CD4-positive, alpha-beta T cell (primary cell): ENCODE data around the gene TFEB. TPM values are rescaled to one million over a fixed set of nuclear protein-coding genes. Genes with fewer than 3 reads are reported as not detected.
A peak's percentile ranks its signal among the peaks of the same experiment; 100 is the strongest.

Experiments used
- ATAC-seq: fragments of 200-7000 bp; cut with Tn5 transposase; one replicate; pipeline ENCODE4 v1.10.0; 2022; ENCODE audit warnings: mild to moderate bottlenecking; ENCODE audit not compliant: poor library complexity
- CTCF ChIA-PET: fragments of 350-600 bp; sonication (Branson Sonifier 250); formaldehyde crosslinking; loops from one replicate; lab custom pipeline; 2021; ENCODE audit warnings: antibody characterized with exemption, inconsistent platforms; lab: Charles Lee
- POLR2A ChIA-PET: fragments of 350-600 bp; sonication (Branson Sonifier 250); formaldehyde crosslinking; loops from one replicate; lab custom pipeline; 2021; ENCODE audit warnings: antibody characterized with exemption, inconsistent platforms; lab: Charles Lee
- DNase-seq, 14 experiments: peaks; one replicate each; pipeline ENCODE4 v3.0.0-alpha.2; 2013 to 2020; ENCODE audit warnings: mixed read lengths in 2 of 14
- H3K27ac ChIP-seq, 2 donors: one replicate each; pipeline versions ENCODE4 v1.5.1 to v1.7.0; 2013; ENCODE audit warnings: low read length in 2 of 2, low read depth in 1 of 2, mild to moderate bottlenecking in 1 of 2
- H3K27me3 ChIP-seq, 2 experiments: 1 replicate in 1 of 2; 2 replicates in 1 of 2; pipeline versions ENCODE4 v1.6.1 to v1.7.0; 2013; ENCODE audit warnings: low read length in 2 of 2, control low read depth in 1 of 2, mild to moderate bottlenecking in 1 of 2, moderate library complexity in 1 of 2; ENCODE audit not compliant: insufficient read depth in 2 of 2, control insufficient read depth in 1 of 2
- H3K36me3 ChIP-seq: one replicate; pipeline ENCODE4 v1.6.1; 2013; ENCODE audit warnings: low read length, control low read depth; ENCODE audit not compliant: insufficient read depth
- H3K4me1 ChIP-seq: one replicate; pipeline ENCODE4 v1.6.1; 2013; ENCODE audit warnings: low read length, control low read depth; ENCODE audit not compliant: insufficient read depth
- H3K4me3 ChIP-seq: one replicate; pipeline ENCODE4 v1.5.1; 2013; ENCODE audit warnings: mild to moderate bottlenecking, low read length, moderate library complexity
- H3K9me3 ChIP-seq, 2 experiments: 1 replicate in 1 of 2; 2 replicates in 1 of 2; pipeline versions ENCODE4 v1.6.1 to v1.7.0; 2013; ENCODE audit warnings: low read length in 2 of 2, mild to moderate bottlenecking in 2 of 2, control low read depth in 1 of 2, moderate library complexity in 1 of 2; ENCODE audit not compliant: control insufficient read depth in 1 of 2, insufficient read depth in 1 of 2
- H3K27ac Mint-ChIP-seq: one replicate; pipeline ENCODE4 v1.8.0; 2020; ENCODE audit warnings: mixed read lengths
- H3K27me3 Mint-ChIP-seq: one replicate; pipeline ENCODE4 v1.8.0; 2021; ENCODE audit warnings: mixed read lengths
- H3K36me3 Mint-ChIP-seq: one replicate; pipeline ENCODE4 v1.8.0; 2021; ENCODE audit warnings: low read depth, mixed read lengths
- H3K4me1 Mint-ChIP-seq: one replicate; pipeline ENCODE4 v1.8.0; 2021; ENCODE audit warnings: low read depth, mixed read lengths
- H3K4me3 Mint-ChIP-seq: one replicate; pipeline ENCODE4 v1.8.0; 2020; ENCODE audit warnings: mild to moderate bottlenecking, mixed read lengths
- H3K9me3 Mint-ChIP-seq: one replicate; pipeline ENCODE4 v1.8.0; 2020; ENCODE audit warnings: mixed read lengths
- CTCF ChIP-seq: fragments of 200-600 bp; IDR thresholded peaks from one replicate; pipeline ENCODE4 v1.8.0; 2022; ENCODE audit warnings: antibody characterized with exemption, mild to moderate bottlenecking
- intact Hi-C, 2 experiments: fragments of 100-400 bp; cut with DNase I in 1 of 2; cut with micrococcal nuclease in 1 of 2; formaldehyde crosslinking; loops; one replicate each; pipeline versions ENCODE4 v1.15.1 to v1.9.0; 2023 to 2025; cut with DNase I, micrococcal nuclease
- total RNA-seq, 174 experiments: library from RNA in 2 of 174; stranded (reverse) in 2 of 174; gene quantifications; one replicate each; pipeline ENCODE4 v1.2.3 and lab custom pipeline; 2021 to 2026

Gene TFEB
- total RNA-seq, 2 experiments from 2014 or later = 23.8 to 24.1 TPM

- no peaks in the 10 kb centered on the region for H3K9me3 ChIP-seq
- H3K27me3 Mint-ChIP-seq = no peaks in the 10 kb centered on the region
- H3K4me3 ChIP-seq = no peak overlapping the region
- DNase-seq = no peak
- no peaks in the 10 kb centered on the region for H3K36me3 ChIP-seq
- H3K4me3 Mint-ChIP-seq = no peak overlapping the region
- no peaks in the 10 kb centered on the region for H3K36me3 Mint-ChIP-seq
- H3K4me1 ChIP-seq = no peaks in the 10 kb centered on the region
- no peak overlapping the region for H3K27ac ChIP-seq
- H3K27me3 ChIP-seq = peaks cover 0 to 3% of the 10 kb centered on the region in 2 experiments
- ChIA-PET CTCF (no interaction called here), POLR2A (no interaction called here)
- ATAC-seq = no peak
- TF ChIP-seq CTCF = no peak
- no peaks in the 10 kb centered on the region for H3K9me3 Mint-ChIP-seq
- intact Hi-C loops = no loop called here
- H3K4me1 Mint-ChIP-seq = no peaks in the 10 kb centered on the region
- no peak overlapping the region for H3K27ac Mint-ChIP-seq
Observed at GRCh38 chr6:41741625-41742490, 6.5 kb upstream of the TFEB start.

GRCh38 chr6:41740366-41741162 lies 5.2 kb upstream of the TFEB start:
- POLR2A ChIA-PET = no interaction called here
- intact Hi-C loops = no loop called here
- H3K4me3 ChIP-seq = no peak overlapping the region
- Mint-ChIP-seq H3K4me1 (peaks cover 3% of the 10 kb centered on the region), H3K36me3 (no peaks in the 10 kb centered on the region), H3K4me3 (no peak overlapping the region), H3K27ac (no peak overlapping the region), H3K9me3 (no peaks in the 10 kb centered on the region), H3K27me3 (no peaks in the 10 kb centered on the region)
- H3K9me3 ChIP-seq = no peaks in the 10 kb centered on the region
- H3K27ac ChIP-seq = no peak overlapping the region
- no peaks in the 10 kb centered on the region for H3K36me3 ChIP-seq
- ATAC-seq (no peak), DNase-seq (no peak)
- TF ChIP-seq CTCF = no peak
- H3K27me3 ChIP-seq = peaks cover 0 to 3% of the 10 kb centered on the region in 2 experiments
- CTCF ChIA-PET = no interaction called here
- peaks cover 5% of the 10 kb centered on the region for H3K4me1 ChIP-seq

GRCh38 chr6:41739041-41739440 lies 3.6 kb upstream of the TFEB start:
- Histone ChIP-seq H3K9me3 (no peaks in the 10 kb centered on the region), H3K36me3 (no peaks in the 10 kb centered on the region), H3K4me3 (no peak overlapping the region), H3K27ac (no peak overlapping the region), H3K27me3 (peaks cover 0 to 3% of the 10 kb centered on the region in 2 experiments), H3K4me1 (peaks cover 6% of the 10 kb centered on the region)
- no peak for TF ChIP-seq CTCF
- Mint-ChIP-seq H3K36me3 (no peaks in the 10 kb centered on the region), H3K27me3 (no peaks in the 10 kb centered on the region), H3K27ac (no peak overlapping the region), H3K4me1 (peaks cover 5% of the 10 kb centered on the region), H3K4me3 (peak overlapping the region; percentile 15), H3K9me3 (no peaks in the 10 kb centered on the region)
- ChIA-PET CTCF (no interaction called here), POLR2A (no interaction called here)
- ATAC-seq (no peak), DNase-seq (no peak)
- intact Hi-C loops = loop anchor here in 1 of 2 experiments (5.0 to 10.0 kb wide), 3 partner anchors 1506 to 1948 kb away; partner anchors contain the start of genes GTPBP2, MRPS18A and TTBK1
